Myocyte (in vitro differentiated cells): ENCODE data around the gene CYB5B. TPM values are rescaled to one million over a fixed set of nuclear protein-coding genes. Genes with fewer than 3 reads are reported as not detected.

Experiments
- DNase-seq: peaks from one replicate; pipeline ENCODE4 v3.0.0-alpha.2; 2012; ENCODE audit warnings: low read depth
- polyA plus RNA-seq: library from polyadenylated mRNA; unstranded; fragments of >200 nt; gene quantifications from one replicate; pipeline ENCODE4 v1.2.1, GENCODE V29; 2012; ENCODE audit warnings: missing spikeins
- total RNA-seq: library from RNA; depleted of rRNA; stranded (reverse); fragments of >200 nt; gene quantifications from 2 replicates; pipeline ENCODE4 v1.2.3, GENCODE V29; 2014

Gene CYB5B, protein sequence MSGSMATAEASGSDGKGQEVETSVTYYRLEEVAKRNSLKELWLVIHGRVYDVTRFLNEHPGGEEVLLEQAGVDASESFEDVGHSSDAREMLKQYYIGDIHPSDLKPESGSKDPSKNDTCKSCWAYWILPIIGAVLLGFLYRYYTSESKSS
- total RNA-seq, result 88.6 and 220 TPM in 2 replicates
- 133 TPM for polyA plus RNA-seq

DNA sequence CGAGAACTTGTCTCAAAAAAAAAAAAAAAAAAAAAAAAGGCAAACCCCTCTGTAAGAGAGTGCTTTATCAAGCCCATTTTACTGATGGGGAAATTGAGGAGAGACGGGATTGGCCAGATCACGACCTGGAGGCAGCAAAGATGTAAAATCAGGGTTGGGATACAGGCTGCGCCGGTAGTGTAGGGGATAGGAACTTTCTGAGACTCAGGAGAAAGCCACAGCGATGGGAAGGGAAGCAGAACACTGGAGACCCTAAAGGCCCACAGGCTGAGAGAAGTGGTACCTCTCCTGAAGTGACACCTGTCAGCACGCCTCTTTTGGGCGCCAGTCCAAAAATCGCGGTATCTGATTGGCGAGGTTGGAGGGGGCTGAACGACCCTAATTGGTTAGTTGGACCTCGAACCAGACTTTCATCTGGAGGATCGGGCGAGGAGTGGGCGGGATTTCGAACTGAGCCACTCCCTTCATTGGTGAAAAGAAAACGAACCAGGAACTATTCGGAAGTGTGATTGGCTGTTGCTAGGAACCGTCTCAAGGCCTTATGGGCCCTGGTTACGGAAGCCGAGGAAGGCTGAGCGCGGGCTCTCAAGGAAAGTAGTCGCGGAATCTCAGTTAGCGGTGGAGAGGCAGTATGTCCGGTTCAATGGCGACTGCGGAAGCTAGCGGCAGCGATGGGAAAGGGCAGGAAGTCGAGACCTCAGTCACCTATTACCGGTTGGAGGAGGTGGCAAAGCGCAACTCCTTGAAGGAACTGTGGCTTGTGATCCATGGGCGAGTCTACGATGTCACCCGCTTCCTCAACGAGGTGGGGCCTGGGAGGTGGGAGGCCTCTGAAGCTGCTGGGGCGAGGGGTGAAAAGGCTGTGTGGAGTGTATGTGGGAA lies at the start of gene CYB5B:
TSS of gene CYB5B (plus strand) at position 567 of the 882 bp plus-strand sequence. CDS start at position 632, 65 bp downstream.
- DNase-seq, result peak; percentile 99

DNA sequence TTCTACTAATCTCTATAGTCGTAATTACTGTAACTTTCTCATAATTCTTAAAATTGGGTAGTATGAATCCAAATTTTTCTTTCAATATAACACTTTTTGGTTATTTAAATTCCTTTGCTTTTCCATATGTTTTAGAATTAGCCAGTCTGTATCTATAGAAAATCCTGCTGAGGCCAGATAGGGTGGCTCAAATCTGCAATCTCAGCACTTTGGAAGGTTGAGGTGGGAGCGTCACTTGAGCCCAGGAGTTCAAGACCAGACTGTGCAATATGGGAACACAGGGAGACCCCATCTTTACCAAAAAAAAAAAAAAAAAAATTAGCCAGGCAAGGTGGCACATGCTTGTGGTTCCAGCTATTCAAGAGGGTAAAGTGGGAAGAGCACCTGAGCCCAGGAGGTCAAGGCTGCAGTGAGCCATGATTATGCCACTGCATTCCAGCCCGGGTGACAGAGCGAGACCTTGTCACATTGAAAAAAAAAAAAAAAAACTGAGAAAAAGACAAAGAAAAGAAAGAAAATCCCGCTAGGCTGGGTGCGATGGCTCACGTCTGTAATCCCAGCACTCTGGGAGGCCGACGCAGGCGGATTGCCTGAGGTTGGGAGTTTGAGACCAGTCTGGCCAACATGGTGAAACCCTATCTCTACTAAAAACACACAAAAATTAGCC lies 47.9 kb upstream of the CYB5B start:
- no peak for DNase-seq

GRCh38 chr16:69378036-69378435 lies 46.4 kb upstream of the CYB5B start:
- DNase-seq, result no peak

DNA sequence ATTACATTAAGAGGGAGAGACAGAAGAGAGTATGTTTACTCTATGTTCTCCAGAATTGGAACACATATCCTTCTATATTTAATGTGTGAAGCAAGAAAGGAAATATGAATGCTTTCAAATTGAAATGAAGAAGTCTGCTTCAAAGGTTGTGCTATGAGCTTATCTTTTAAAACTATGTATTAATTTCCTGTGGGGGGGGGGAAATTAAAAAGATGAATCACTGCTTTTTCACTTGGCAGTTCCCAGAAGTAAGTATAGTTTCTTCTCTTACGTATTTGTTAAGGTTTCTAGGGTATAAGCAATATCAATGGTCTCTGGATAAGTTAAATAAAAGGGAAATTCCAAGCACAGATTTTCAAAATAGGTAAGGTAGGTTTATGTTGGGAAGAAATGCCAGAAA lies 45.7 kb upstream of the CYB5B start:
- no peak for DNase-seq

- DNase-seq, result no peak
Measured at GRCh38 chr16:69381231-69381630, 43.2 kb upstream of the CYB5B start.

DNA sequence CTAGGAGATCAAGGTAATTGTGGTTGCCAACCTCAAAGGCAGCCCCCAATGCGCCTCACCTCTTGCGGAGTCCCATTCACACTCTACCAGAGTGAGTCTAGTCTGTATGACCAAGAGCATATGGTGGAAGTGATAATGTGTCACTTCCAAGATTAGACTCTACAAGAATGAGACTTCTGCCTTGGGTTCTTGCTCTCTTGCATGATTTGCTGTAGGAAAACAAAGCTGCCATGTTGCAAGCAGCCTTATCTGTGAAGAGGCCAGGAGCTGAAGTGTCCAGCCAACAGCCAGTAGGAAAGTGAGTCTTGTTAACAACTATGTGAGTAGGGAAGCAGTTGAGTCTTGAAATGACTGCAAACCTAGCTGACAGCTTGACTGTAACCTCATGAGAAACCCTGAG lies 42.0 kb upstream of the CYB5B start:
- DNase-seq, result no peak

DNA sequence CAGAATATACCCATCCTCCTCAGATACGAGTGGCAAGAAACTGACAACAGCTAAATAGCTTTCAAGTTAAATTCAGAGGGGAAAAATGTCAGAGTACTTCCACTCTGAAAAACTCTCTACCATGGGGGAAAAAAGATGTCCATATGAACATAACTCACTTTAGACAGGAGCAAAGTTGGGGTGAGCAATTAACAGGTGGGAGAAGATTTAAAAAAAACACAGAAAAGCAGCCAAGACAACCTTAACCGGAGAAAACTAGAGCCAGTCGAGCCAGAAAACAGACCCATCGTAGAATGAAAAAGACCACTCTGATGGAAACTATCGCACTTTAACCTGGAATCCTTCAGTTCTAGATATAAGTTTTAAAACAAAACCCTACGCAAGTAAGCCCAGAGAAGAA lies 39.4 kb upstream of the CYB5B start:
- DNase-seq, result no peak

- no peak for DNase-seq
Measured at GRCh38 chr16:69386596-69386995, 37.8 kb upstream of the CYB5B start.

DNA sequence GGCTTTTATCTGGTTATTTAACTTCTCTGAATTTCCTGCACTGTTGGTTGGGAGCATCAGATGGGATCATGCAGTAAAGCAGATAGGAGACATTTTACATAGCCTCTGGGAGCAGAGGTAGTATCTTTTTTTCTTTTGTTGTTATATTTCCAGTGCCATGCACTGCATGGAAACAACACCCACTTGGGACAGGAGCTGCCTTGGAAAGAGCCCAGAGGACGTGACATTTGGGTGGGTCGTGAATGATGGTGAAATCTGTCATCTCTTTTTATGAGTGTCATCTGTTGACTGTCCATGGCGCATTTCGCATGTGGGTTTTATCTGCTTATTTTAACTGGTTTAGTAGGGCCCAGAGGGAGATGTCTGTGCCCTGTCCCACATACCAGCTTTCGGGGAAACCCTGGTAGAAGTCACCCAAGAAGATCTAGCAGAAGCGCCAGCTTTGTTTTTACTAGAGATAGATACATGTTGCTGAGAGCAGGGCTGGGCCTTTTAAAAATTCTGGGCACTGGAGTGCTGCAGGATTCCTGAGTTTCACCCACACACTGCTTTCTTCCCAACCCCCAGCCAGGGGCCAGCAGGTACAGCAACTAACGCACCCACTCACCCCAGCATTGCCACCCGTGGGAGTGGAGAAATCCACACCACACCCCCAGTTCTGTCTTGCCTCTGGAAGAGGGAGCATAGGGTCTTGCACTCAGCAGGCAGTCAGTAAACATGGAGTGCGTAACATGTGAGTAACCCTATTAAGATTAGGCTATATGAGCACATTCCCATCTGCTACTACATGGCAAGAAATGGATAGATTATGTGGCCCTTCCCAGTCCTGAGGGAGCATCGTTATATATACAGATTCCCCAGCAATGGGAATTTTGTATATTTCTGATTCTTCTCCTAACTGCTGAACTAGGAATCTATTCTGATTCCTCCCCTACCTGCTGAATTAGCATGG lies 30.2 kb upstream of the CYB5B start:
- no peak for DNase-seq

- no peak for DNase-seq
Measured at GRCh38 chr16:69395859-69396186, 28.6 kb upstream of the CYB5B start.

DNA sequence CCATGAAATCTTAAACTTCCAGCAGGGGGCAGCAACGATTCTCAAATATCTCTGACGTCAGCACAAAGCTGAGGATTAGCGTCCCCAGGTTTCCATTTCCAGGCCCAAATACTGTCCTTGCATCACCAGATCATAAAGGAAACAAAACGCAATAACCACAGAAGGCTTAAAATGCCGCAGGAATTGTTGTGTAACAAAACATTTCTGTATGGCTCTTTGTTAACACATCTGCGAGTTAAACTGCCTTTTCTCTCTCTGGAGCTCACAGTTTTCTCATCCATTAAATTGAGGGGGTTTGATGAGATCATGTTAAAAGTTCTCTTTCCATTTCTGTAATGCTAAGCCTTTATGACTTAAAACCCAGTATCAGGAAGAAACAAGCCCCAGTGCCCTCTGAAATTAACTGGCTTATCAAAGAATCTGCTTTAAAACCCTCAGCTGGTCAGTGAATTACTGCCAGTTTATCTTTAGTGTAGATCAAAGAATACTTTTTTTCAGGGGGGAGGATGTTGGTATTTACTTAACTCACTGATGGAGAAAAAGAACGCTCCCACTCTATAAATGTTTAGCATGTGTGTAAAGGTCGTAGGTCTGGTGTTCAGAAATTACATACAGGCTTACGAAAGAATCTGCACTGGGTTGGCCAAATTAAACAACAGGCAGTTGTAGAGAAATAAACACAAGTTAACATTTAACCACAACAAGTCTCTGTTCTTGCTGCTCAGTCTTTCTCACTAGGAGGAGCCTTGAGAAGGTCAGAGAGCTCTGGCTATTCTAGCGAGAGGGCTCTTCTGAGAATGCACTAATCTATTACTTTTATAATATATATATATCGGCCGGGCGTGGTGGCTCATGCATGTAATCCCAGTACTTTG lies 28.0 kb upstream of the CYB5B start:
- DNase-seq, result peak; percentile 89

GRCh38 chr16:69397821-69398521 lies 26.4 kb upstream of the CYB5B start:
- peak; percentile 93 for DNase-seq

- DNase-seq, result peak; percentile 72
Measured at GRCh38 chr16:69399361-69399760, 25.1 kb upstream of the CYB5B start.

- no peak for DNase-seq
Measured at GRCh38 chr16:69402439-69402838, 22.0 kb upstream of the CYB5B start.

DNA sequence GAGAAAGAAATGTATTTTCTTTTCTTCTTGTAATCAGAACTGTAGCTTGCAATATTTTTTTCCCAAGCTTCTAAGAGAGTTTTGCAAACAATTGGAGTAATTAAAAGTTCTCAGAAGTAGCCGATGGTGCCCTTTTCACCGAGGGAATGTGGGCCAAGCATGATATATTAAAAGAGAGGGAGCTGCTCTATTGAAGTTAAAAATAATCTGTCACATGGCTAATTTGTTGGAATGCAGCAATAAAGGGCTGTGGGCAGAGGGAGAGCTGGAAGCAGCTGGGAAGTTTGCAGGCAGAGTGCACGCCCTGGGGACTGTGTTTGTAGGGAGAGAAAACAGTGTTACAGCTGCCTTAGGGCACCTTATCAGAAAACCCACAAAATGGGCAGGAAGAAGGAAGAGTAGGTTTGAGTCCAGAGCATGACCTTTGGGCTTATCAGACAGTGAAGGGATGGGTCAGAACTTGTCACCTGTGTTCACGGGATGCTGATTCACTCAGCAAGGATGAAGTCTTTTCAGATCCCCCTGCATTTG lies 20.1 kb upstream of the CYB5B start:
- DNase-seq, result peak; percentile 93

DNA sequence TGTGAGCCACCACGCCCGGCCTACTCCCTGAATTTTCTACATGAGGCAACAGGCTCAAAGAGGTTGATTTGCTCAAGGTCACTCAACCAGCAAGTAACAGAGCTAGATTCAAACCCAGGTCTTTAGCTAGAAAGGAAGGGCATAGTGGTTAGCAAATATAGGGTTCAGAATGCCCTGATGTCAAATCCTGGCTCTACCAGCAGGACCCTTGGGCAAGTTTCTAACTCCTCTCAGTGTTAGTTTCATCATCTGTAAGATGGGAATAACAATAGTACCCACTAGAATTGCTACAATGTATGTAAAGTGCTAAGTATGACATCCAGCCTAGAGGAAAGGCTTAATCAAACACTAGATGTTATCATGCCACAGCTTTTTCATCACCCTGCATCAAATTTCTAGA lies 19.1 kb upstream of the CYB5B start:
- no peak for DNase-seq

DNA sequence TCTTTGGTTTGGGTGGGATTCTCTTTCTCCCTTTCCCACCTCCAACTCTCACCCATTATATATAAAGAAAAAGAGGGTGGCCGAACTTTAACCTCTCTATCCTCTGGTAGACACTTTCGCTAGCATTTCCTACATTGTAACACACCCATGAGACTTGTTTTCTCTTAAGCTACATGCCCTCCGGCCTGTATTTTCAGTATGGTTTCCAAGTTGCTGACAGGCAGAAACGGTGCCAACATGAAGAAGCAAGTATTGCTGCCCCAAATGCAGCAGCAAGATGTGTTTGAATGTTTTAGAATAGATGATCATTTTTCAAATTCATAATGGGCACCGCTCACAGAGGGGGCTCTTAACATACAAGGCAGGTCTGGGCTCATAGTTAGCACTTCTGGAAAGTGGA lies 18.7 kb upstream of the CYB5B start:
- no peak for DNase-seq

DNA sequence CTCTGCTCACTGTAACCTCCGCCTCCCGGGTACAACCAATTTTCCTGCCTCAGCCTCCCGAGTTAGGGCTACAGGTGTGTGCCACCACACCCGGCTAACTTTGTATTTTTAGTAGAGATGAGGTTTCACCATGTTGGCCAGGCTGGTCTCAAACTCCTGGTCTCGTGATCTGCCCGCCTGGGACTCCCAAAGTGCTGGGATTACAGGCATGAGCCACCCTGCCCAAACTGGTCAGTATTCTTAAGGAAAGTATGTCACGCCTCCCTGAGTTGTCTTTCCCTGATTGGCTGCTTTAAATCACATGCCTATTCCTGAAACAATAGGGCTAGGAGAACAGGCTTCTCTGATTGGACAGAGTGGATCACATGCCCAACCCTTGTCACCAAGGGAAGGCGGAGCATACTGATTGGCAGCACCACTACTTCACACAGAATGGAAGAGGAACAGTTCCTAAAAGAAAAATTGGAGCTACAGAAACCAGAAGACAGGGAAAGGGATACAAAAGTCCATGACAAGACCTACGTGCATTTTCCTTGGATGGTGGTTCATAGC lies 17.6 kb upstream of the CYB5B start:
- DNase-seq, result peak; percentile 54

DNA sequence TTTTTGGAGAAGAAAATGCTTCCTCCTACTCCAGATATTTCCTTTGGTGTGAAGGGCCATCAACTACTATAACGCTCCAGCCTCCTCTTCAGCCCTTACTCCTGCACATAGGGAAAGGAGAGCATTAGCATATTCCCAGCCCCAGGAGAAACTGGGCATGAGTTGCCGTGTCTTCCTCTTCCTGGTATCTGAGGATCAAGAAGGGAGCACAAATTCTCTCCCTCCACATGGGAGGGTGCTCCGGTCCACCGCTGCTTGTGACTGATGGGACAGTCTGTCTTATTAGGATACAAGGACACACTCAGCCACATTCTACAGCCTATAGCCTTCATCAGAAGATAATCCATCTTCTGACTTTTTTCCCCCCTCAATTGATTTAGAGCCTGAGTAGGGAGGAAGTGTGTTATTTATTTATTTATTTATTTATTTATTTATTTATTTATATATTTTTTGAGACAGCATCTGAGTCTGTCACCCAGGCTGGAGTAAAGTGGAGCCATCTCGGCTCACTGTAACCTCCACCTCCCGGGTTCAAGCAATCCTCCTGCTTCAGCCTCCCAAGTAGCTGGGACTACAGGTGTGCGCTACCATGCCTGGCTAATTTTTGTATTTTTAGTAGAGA lies 16.6 kb upstream of the CYB5B start:
- no peak for DNase-seq
